ENCODE measurements around the gene IL36B.

The IL36B gene

GRCh38 chr2:113005030-113005509, 47.6 kb downstream of the IL36B start, which contains the start of gene IL36A:
Gene IL36A (plus strand): TSS chr2:113005459. CDS start chr2:113005872, 413 bp downstream.
- DNase-seq: no peak

GRCh38 chr2:113002677-113003076, 50.0 kb downstream of the IL36B start:
- no peak for DNase-seq

- DNase-seq: no peak
Observed at GRCh38 chr2:113000436-113000835, 52.2 kb downstream of the IL36B start.

GRCh38 chr2:112997151-112997550, 55.5 kb downstream of the IL36B start:
- no peak for DNase-seq

GRCh38 chr2:112996635-112997034, 56.0 kb downstream of the IL36B start:
- no peak for DNase-seq

GRCh38 chr2:112995346-112995920, 57.2 kb downstream of the IL36B start:
- no peak for DNase-seq

GRCh38 chr2:112994648-112995047, 58.0 kb downstream of the IL36B start:
- DNase-seq: no peak

- DNase-seq: no peak
Observed at GRCh38 chr2:112993831-112994230, 58.8 kb downstream of the IL36B start.

GRCh38 chr2:112989611-112990010, 63.1 kb downstream of the IL36B start:
- no peak for DNase-seq

- no peak for DNase-seq
Observed at GRCh38 chr2:112985090-112985489, 67.6 kb downstream of the IL36B start.

GRCh38 chr2:112980537-112980936, 72.1 kb downstream of the IL36B start:
- DNase-seq: no peak

- no peak for DNase-seq
Observed at GRCh38 chr2:112979731-112980130, 72.9 kb downstream of the IL36B start.

GRCh38 chr2:112977559-112978056, 75.1 kb downstream of the IL36B start, which contains the start of gene IL36G:
Gene IL36G (plus strand): TSS chr2:112978006. CDS start chr2:112978639, 633 bp downstream.
- no peak for DNase-seq

All from 8988T (cell line).